Skeletal muscle tissue (tissue), 4 donors: ENCODE measurements around the gene MEN1. TPM values are rescaled to one million over a fixed set of nuclear protein-coding genes. Genes with fewer than 3 reads are reported as not detected.

Source experiments
- H3K27ac ChIP-seq: one replicate; pipeline ENCODE4 v1.7.0; 2013; ENCODE audit warnings: mild to moderate bottlenecking, low read depth, low read length, inconsistent platforms
- H3K27me3 ChIP-seq, 3 donors: one replicate each; pipeline ENCODE4 v1.7.0; 2013; ENCODE audit warnings: low read length in 3 of 3; ENCODE audit not compliant: control insufficient read depth in 3 of 3, insufficient read depth in 3 of 3
- H3K36me3 ChIP-seq, 3 donors: one replicate each; pipeline ENCODE4 v1.7.0; 2013; ENCODE audit warnings: low read length in 3 of 3; ENCODE audit not compliant: control insufficient read depth in 3 of 3, insufficient read depth in 3 of 3
- H3K4me1 ChIP-seq, 3 donors: one replicate each; pipeline ENCODE4 v1.7.0; 2013; ENCODE audit warnings: low read length in 3 of 3, mild to moderate bottlenecking in 3 of 3; ENCODE audit not compliant: control insufficient read depth in 3 of 3, insufficient read depth in 3 of 3
- H3K4me3 ChIP-seq, 3 donors: one replicate each; pipeline ENCODE4 v1.7.0; 2013; ENCODE audit warnings: low read length in 3 of 3
- H3K9ac ChIP-seq, 3 donors: one replicate each; pipeline ENCODE4 v1.7.0; 2013; ENCODE audit warnings: low read length in 3 of 3, mild to moderate bottlenecking in 3 of 3, moderate library complexity in 2 of 3, low read depth in 1 of 3
- H3K9me3 ChIP-seq, 3 donors: one replicate each; pipeline ENCODE4 v1.7.0; 2013; ENCODE audit warnings: low read length in 3 of 3; ENCODE audit not compliant: control insufficient read depth in 3 of 3
- total RNA-seq: library from RNA; depleted of rRNA; stranded (reverse); fragments of >200 nt; gene quantifications from one replicate; pipeline ENCODE4 v1.2.3, GENCODE V29; 2014
- donor health status: Osteomylitis.

Gene MEN1
- total RNA-seq, 1 donor from 2014 or later: 7.3 TPM

DNA sequence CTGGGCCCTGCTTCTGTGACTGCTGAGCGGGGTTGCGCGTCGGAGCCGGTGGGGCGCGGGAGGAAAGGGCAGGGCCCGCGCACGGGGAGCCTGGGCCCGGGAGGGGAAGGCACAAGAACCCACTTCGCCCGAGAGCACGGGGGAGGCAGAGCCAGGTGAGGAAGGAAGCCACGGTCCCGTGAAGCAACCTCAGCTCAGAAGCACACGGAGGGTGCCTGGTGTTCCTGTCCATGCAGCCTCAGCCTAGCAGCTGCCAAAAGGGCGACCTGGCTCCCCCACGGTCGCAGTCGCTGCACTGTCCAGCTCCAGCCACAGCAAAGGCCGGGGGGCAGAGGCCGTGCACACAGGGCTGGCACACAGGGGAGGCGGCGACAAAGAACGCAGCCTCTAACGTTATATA is 43.4 kb upstream of the MEN1 start:
- Histone ChIP-seq H3K4me3 (no peak overlapping the region), H3K27ac (peak overlapping the region; percentile 89), H3K9me3 (no peaks in the 10 kb centered on the region), H3K27me3 (no peaks in the 10 kb centered on the region), H3K4me1 (peaks cover 60 to 91% (median 87%) of the 10 kb centered on the region in 3 donors), H3K36me3 (peaks cover 3 to 8% (median 3%) of the 10 kb centered on the region in 3 donors), H3K9ac (peak overlapping the region in 2 of 3 donors; percentile 25 to 50)

- peaks cover 61 to 92% (median 88%) of the 10 kb centered on the region in 3 donors for H3K4me1 ChIP-seq
- peaks cover 3 to 8% (median 3%) of the 10 kb centered on the region in 3 donors for H3K36me3 ChIP-seq
- H3K27ac ChIP-seq: peak overlapping the region; percentile 89
- peak overlapping the region in 2 of 3 donors; percentile 3 to 40 for H3K9ac ChIP-seq
- no peaks in the 10 kb centered on the region for H3K27me3 ChIP-seq
- H3K9me3 ChIP-seq: no peaks in the 10 kb centered on the region
- H3K4me3 ChIP-seq: no peak overlapping the region
Observed at GRCh38 chr11:64852804-64853509, 42.6 kb upstream of the MEN1 start.

DNA sequence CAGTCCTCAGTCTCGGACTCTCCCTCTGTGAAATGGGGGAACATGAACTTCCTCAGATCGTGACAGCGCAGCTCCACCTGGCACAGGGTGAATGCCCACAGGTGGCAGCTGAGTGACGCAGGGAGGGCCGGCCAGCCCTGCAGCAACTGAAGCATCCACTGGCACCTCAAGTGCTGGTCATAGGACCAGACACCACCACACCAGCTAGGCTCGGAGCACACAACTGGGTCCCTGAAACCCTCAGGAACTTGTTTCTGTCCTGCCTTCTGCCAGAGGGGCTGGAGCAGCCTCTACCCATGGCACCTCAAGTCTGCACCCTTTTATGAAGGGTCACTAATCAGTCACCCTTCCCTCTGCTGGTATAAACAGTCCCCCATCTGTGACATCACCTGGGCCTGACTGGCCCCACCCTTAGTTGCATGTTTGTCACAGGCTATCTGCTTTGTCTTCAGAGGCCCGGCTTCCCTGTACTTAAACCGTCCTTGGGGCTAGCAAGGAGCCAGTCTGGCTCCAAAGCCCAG is 41.5 kb upstream of the MEN1 start:
- H3K4me3 ChIP-seq: no peak overlapping the region
- H3K4me1 ChIP-seq: peaks cover 57 to 88% (median 87%) of the 10 kb centered on the region in 3 donors
- no peaks in the 10 kb centered on the region for H3K27me3 ChIP-seq
- H3K9me3 ChIP-seq: no peaks in the 10 kb centered on the region
- H3K27ac ChIP-seq: no peak overlapping the region
- peak overlapping the region in 1 of 3 donors; percentile 40 for H3K9ac ChIP-seq
- peaks cover 3 to 8% (median 3%) of the 10 kb centered on the region in 3 donors for H3K36me3 ChIP-seq

GRCh38 chr11:64850979-64851567 is 40.7 kb upstream of the MEN1 start:
- Histone ChIP-seq H3K27ac (peak overlapping the region; percentile 19), H3K36me3 (peaks cover 3 to 6% (median 3%) of the 10 kb centered on the region in 3 donors), H3K27me3 (no peaks in the 10 kb centered on the region), H3K4me1 (peaks cover 49 to 80% (median 79%) of the 10 kb centered on the region in 3 donors), H3K4me3 (no peak overlapping the region), H3K9me3 (no peaks in the 10 kb centered on the region), H3K9ac (peak overlapping the region in 1 of 3 donors; percentile 40)

GRCh38 chr11:64849598-64850356 is 39.4 kb upstream of the MEN1 start:
- no peak overlapping the region for H3K4me3 ChIP-seq
- peak overlapping the region in 1 of 3 donors; percentile 45 for H3K9ac ChIP-seq
- no peaks in the 10 kb centered on the region for H3K9me3 ChIP-seq
- peaks cover 2 to 6% (median 3%) of the 10 kb centered on the region in 3 donors for H3K36me3 ChIP-seq
- H3K4me1 ChIP-seq: peaks cover 36 to 67% (median 66%) of the 10 kb centered on the region in 3 donors
- H3K27me3 ChIP-seq: no peaks in the 10 kb centered on the region
- H3K27ac ChIP-seq: peak overlapping the region; percentile 54

GRCh38 chr11:64848826-64849597 is 38.7 kb upstream of the MEN1 start:
- H3K27me3 ChIP-seq: peaks cover 0 to under 1% (median 0%) of the 10 kb centered on the region in 3 donors
- H3K27ac ChIP-seq: no peak overlapping the region
- H3K9ac ChIP-seq: peak overlapping the region in 1 of 3 donors; percentile 50
- H3K36me3 ChIP-seq: peaks cover 0 to 3% (median 2%) of the 10 kb centered on the region in 3 donors
- peaks cover 29 to 61% (median 58%) of the 10 kb centered on the region in 3 donors for H3K4me1 ChIP-seq
- H3K9me3 ChIP-seq: no peaks in the 10 kb centered on the region
- no peak overlapping the region for H3K4me3 ChIP-seq

- peaks cover 28 to 57% (median 51%) of the 10 kb centered on the region in 3 donors for H3K4me1 ChIP-seq
Observed at GRCh38 chr11:64848214-64848825, 38.0 kb upstream of the MEN1 start.

DNA sequence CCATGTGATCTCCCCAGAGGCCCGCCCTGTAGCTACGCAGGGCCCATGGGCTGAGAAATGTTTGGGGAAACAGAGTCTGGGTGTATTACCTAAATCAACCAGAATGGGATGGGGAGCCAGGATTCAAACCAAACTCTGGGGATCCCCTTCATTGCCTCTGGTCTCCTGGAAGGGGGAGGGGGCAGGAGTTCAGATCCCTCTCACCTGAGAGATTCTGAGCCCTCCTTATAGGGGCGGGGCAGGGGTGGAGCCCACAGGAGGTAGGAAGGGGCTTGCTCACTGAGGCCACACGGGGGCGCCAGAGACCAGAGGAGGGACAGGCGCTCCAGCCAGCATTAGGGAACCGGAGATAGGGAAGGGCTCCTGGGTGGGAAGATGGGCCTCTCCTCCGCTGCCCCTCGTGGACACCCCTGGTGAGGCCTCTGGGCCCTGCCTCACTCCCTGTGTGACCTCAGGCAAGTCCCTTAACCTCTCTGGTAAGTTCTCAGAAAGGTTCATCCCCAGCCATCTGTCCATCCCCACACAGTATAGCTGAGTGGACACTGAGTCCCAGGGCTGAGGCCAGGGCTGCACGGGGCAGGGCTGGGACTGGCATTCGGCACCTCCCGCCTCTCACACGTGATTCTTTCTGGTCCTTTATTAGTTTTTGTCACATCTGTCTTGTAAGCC is 36.8 kb upstream of the MEN1 start:
- H3K4me3 ChIP-seq: no peak overlapping the region
- H3K9ac ChIP-seq: peak overlapping the region in 2 of 3 donors; percentile 29 to 50
- peaks cover 0 to 3% (median 0%) of the 10 kb centered on the region in 3 donors for H3K36me3 ChIP-seq
- H3K9me3 ChIP-seq: no peaks in the 10 kb centered on the region
- H3K27me3 ChIP-seq: peaks cover 0 to 3% (median 0%) of the 10 kb centered on the region in 3 donors
- no peak overlapping the region for H3K27ac ChIP-seq
- H3K4me1 ChIP-seq: peaks cover 20 to 45% (median 39%) of the 10 kb centered on the region in 3 donors

More at GRCh38 chr11:64848214-64848825, 38.0 kb upstream of the MEN1 start:
- no peak overlapping the region for H3K4me3 ChIP-seq
- H3K27me3 ChIP-seq: peaks cover 0 to 3% (median 0%) of the 10 kb centered on the region in 3 donors
- no peaks in the 10 kb centered on the region for H3K9me3 ChIP-seq
- H3K9ac ChIP-seq: peak overlapping the region in 1 of 3 donors; percentile 50
- H3K36me3 ChIP-seq: peaks cover 0 to 3% (median 0%) of the 10 kb centered on the region in 3 donors
- H3K27ac ChIP-seq: no peak overlapping the region
